Measurements from ENCODE around the gene EXOSC5.
"Not testable (repeated sequence)": the region's sequence is repeated elsewhere in the genome, so short reads cannot be mapped to it uniquely, and the experiment has no call there.

EXOSC5 gene

GRCh38 chr19:41426116-41426841, 29.1 kb upstream of the EXOSC5 start:
- DNase-seq (ENCODE audit: low read depth in 2 of 2), result no peak

GRCh38 chr19:41425174-41426115, 28.3 kb upstream of the EXOSC5 start:
- DNase-seq (ENCODE audit: low read depth in 2 of 2), result no peak

- DNase-seq (ENCODE audit: low read depth in 2 of 2), result no peak
Measured at GRCh38 chr19:41424335-41425173, 27.4 kb upstream of the EXOSC5 start.

GRCh38 chr19:41422955-41423354, 25.8 kb upstream of the EXOSC5 start:
- DNase-seq (ENCODE audit: low read depth in 2 of 2), result no peak

- no peak for DNase-seq (ENCODE audit: low read depth in 2 of 2)
Measured at GRCh38 chr19:41422456-41422855, 25.3 kb upstream of the EXOSC5 start.

- no peak for DNase-seq (ENCODE audit: low read depth in 2 of 2)
Measured at GRCh38 chr19:41421973-41422372, 24.8 kb upstream of the EXOSC5 start.

- DNase-seq (ENCODE audit: low read depth in 2 of 2), result no peak
Measured at GRCh38 chr19:41421314-41421713, 24.2 kb upstream of the EXOSC5 start.

- DNase-seq (ENCODE audit: low read depth in 2 of 2), result no peak
Measured at GRCh38 chr19:41420101-41420880, 23.1 kb upstream of the EXOSC5 start.

GRCh38 chr19:41416194-41416674, 19.1 kb upstream of the EXOSC5 start:
- DNase-seq (ENCODE audit: low read depth in 2 of 2), result no peak

GRCh38 chr19:41415154-41415571, 18.0 kb upstream of the EXOSC5 start:
- no peak for DNase-seq (ENCODE audit: low read depth in 2 of 2)

- no peak for DNase-seq (ENCODE audit: low read depth in 2 of 2)
Measured at GRCh38 chr19:41414461-41414860, 17.3 kb upstream of the EXOSC5 start.

- no peak for DNase-seq (ENCODE audit: low read depth in 2 of 2)
Measured at GRCh38 chr19:41413947-41414346, 16.8 kb upstream of the EXOSC5 start.

- DNase-seq (ENCODE audit: low read depth in 2 of 2), result no peak
Measured at GRCh38 chr19:41412953-41413352, 15.8 kb upstream of the EXOSC5 start.

GRCh38 chr19:41411968-41412265, 14.8 kb upstream of the EXOSC5 start:
- DNase-seq (ENCODE audit: low read depth in 2 of 2), result no peak

- no peak for DNase-seq (ENCODE audit: low read depth in 2 of 2)
Measured at GRCh38 chr19:41411100-41411967, 14.2 kb upstream of the EXOSC5 start.

- DNase-seq (ENCODE audit: low read depth in 2 of 2), result no peak
Measured at GRCh38 chr19:41410336-41411054, 13.3 kb upstream of the EXOSC5 start.

- no peak for DNase-seq (ENCODE audit: low read depth in 2 of 2)
Measured at GRCh38 chr19:41409288-41409687, 12.1 kb upstream of the EXOSC5 start.

GRCh38 chr19:41408846-41409245, 11.7 kb upstream of the EXOSC5 start:
- not testable (repeated sequence) for DNase-seq (ENCODE audit: low read depth in 2 of 2)

GRCh38 chr19:41408256-41408655, 11.1 kb upstream of the EXOSC5 start:
- DNase-seq (ENCODE audit: low read depth in 2 of 2), result no peak

- no peak for DNase-seq (ENCODE audit: low read depth in 2 of 2)
Measured at GRCh38 chr19:41407271-41407670, 10.1 kb upstream of the EXOSC5 start.
